SK-N-SH treated with all-trans-retinoic acid at 6 μM for 48 hours (cell line): Measurements from ENCODE around the gene AP4S1.

Experiments
- ATAC-seq: fragments of 200-7000 bp; cut with Tn5 transposase; 3 replicates; pipeline ENCODE4 v1.9.1; 2020; ENCODE audit warnings: mild to moderate bottlenecking, moderate library complexity
- ARNTL ChIP-seq: fragments of 450-650 bp; formaldehyde crosslinking; IDR thresholded peaks from 2 replicates; pipeline ENCODE4 v1.5.0; 2020; ENCODE audit warnings: low read depth, mild to moderate bottlenecking, moderate library complexity, borderline replicate concordance
- BACH2 ChIP-seq: fragments of 250-450 bp; sonication (Bioruptor Pico); IDR thresholded peaks from 2 replicates; pipeline ENCODE4 v1.9.0; 2021; ENCODE audit warnings: mild to moderate bottlenecking, borderline replicate concordance
- CSDC2 ChIP-seq: fragments of 250-450 bp; sonication (Bioruptor Pico); IDR thresholded peaks from 2 replicates; pipeline ENCODE4 v1.5.0; 2020; ENCODE audit warnings: mild to moderate bottlenecking, moderate library complexity
- ESRRG ChIP-seq: fragments of 250-450 bp; sonication (Bioruptor Pico); IDR thresholded peaks from 2 replicates; pipeline ENCODE4 v1.6.1; 2021; ENCODE audit warnings: mild to moderate bottlenecking
- GLIS3 ChIP-seq: fragments of 250-450 bp; sonication (Bioruptor Pico); IDR thresholded peaks from 2 replicates; pipeline ENCODE4 v1.5.0; 2020; ENCODE audit warnings: mild to moderate bottlenecking, moderate library complexity
- ISL1 ChIP-seq: fragments of 250-450 bp; sonication (Bioruptor Pico); IDR thresholded peaks from 2 replicates; pipeline ENCODE4 v2.1.2; 2022; ENCODE audit warnings: mild to moderate bottlenecking, moderate library complexity
- OSR1 ChIP-seq: fragments of 250-450 bp; sonication (Bioruptor Pico); IDR thresholded peaks from 2 replicates; pipeline ENCODE4 v1.8.0; 2022; ENCODE audit warnings: moderate library complexity, mild to moderate bottlenecking, inconsistent platforms
- PPARA ChIP-seq: fragments of 250-450 bp; sonication (Bioruptor Pico); IDR thresholded peaks from 2 replicates; pipeline ENCODE4 v1.5.0; 2020; ENCODE audit warnings: mild to moderate bottlenecking, borderline replicate concordance
- RARB ChIP-seq: fragments of 250-450 bp; sonication (Bioruptor Pico); IDR thresholded peaks from 2 replicates; pipeline ENCODE4 v1.8.0; 2021; ENCODE audit warnings: mild to moderate bottlenecking, moderate library complexity
- SNAI2 ChIP-seq: fragments of 250-450 bp; sonication (Bioruptor Pico); IDR thresholded peaks from 2 replicates; pipeline ENCODE4 v1.5.0; 2020; ENCODE audit warnings: mild to moderate bottlenecking, moderate library complexity
- TOX ChIP-seq: fragments of 250-450 bp; sonication (Bioruptor Pico); IDR thresholded peaks from 2 replicates; pipeline ENCODE4 v1.8.0; 2021; ENCODE audit warnings: mild to moderate bottlenecking, moderate library complexity, borderline replicate concordance
- ZC3H10 ChIP-seq: fragments of 250-450 bp; sonication (Bioruptor Pico); IDR thresholded peaks from 2 replicates; pipeline ENCODE4 v1.5.1; 2021; ENCODE audit warnings: mild to moderate bottlenecking, moderate library complexity
- ZFP3 ChIP-seq: fragments of 250-450 bp; sonication (Bioruptor Pico); IDR thresholded peaks from 2 replicates; pipeline ENCODE4 v1.5.0; 2020; ENCODE audit warnings: mild to moderate bottlenecking, moderate library complexity
- ZFP30 ChIP-seq: fragments of 450-650 bp; formaldehyde crosslinking; IDR thresholded peaks from 2 replicates; pipeline ENCODE4 v1.5.0; 2022; ENCODE audit warnings: mild to moderate bottlenecking, moderate library complexity
- ZNF565 ChIP-seq: fragments of 450-650 bp; formaldehyde crosslinking; conservative IDR thresholded peaks from 2 replicates; pipeline ENCODE4 v1.5.0; 2020; ENCODE audit warnings: low read depth, mild to moderate bottlenecking, moderate library complexity
- ZNF70 ChIP-seq: fragments of 450-650 bp; formaldehyde crosslinking; IDR thresholded peaks from 2 replicates; pipeline ENCODE4 v1.5.0; 2020; ENCODE audit warnings: mild to moderate bottlenecking, moderate library complexity
- ZNF8 ChIP-seq: fragments of 450-650 bp; formaldehyde crosslinking; IDR thresholded peaks from 2 replicates; pipeline ENCODE4 v1.5.0; 2020; ENCODE audit warnings: mild to moderate bottlenecking, moderate library complexity
- TF ChIP-seq, protein P1 (sequence below): fragments of 250-450 bp; sonication (Bioruptor Pico); IDR thresholded peaks from 2 replicates; pipeline ENCODE4 v1.5.0; 2020; ENCODE audit warnings: mild to moderate bottlenecking, moderate library complexity
- TF ChIP-seq, protein P2 (sequence below): fragments of 250-450 bp; sonication (Bioruptor Pico); IDR thresholded peaks from 2 replicates; pipeline ENCODE4 v1.8.0; 2021; ENCODE audit warnings: low read depth, mild to moderate bottlenecking, moderate library complexity, borderline replicate concordance
- TF ChIP-seq, protein P3 (sequence below): fragments of 250-450 bp; sonication (Bioruptor Pico); IDR thresholded peaks from 2 replicates; pipeline ENCODE4 v1.5.1; 2020; ENCODE audit warnings: low read depth, mild to moderate bottlenecking, moderate library complexity
- TF ChIP-seq, protein P4 (sequence below): fragments of 250-450 bp; sonication (Bioruptor Pico); IDR thresholded peaks from 2 replicates; pipeline ENCODE4 v1.8.0; 2020; ENCODE audit warnings: mild to moderate bottlenecking, moderate library complexity, borderline replicate concordance
- TF ChIP-seq, protein P5 (sequence below): fragments of 250-450 bp; sonication (Bioruptor Pico); IDR thresholded peaks from 2 replicates; pipeline ENCODE4 v1.5.1; 2021; ENCODE audit warnings: mild to moderate bottlenecking, moderate library complexity

Gene AP4S1

GRCh38 chr14:31125231-31125630, 99.8 kb downstream of the AP4S1 start:
- TF ChIP-seq ARNTL (CRISPR knock-in tag) (no peak), RARB (no peak), PPARA (CRISPR knock-in tag) (no peak), TOX (CRISPR knock-in tag) (no peak), ZC3H10 (CRISPR knock-in tag) (no peak), ZNF70 (CRISPR knock-in tag) (no peak), BACH2 (CRISPR knock-in tag) (no peak), ZNF565 (no peak), GLIS3 (CRISPR knock-in tag) (no peak), OSR1 (CRISPR knock-in tag) (no peak), SNAI2 (CRISPR knock-in tag) (no peak), ZNF8 (no peak), ZFP30 (CRISPR knock-in tag) (no peak), ESRRG (CRISPR knock-in tag) (no peak), ISL1 (no peak)
- TF ChIP-seq, protein P1, sequence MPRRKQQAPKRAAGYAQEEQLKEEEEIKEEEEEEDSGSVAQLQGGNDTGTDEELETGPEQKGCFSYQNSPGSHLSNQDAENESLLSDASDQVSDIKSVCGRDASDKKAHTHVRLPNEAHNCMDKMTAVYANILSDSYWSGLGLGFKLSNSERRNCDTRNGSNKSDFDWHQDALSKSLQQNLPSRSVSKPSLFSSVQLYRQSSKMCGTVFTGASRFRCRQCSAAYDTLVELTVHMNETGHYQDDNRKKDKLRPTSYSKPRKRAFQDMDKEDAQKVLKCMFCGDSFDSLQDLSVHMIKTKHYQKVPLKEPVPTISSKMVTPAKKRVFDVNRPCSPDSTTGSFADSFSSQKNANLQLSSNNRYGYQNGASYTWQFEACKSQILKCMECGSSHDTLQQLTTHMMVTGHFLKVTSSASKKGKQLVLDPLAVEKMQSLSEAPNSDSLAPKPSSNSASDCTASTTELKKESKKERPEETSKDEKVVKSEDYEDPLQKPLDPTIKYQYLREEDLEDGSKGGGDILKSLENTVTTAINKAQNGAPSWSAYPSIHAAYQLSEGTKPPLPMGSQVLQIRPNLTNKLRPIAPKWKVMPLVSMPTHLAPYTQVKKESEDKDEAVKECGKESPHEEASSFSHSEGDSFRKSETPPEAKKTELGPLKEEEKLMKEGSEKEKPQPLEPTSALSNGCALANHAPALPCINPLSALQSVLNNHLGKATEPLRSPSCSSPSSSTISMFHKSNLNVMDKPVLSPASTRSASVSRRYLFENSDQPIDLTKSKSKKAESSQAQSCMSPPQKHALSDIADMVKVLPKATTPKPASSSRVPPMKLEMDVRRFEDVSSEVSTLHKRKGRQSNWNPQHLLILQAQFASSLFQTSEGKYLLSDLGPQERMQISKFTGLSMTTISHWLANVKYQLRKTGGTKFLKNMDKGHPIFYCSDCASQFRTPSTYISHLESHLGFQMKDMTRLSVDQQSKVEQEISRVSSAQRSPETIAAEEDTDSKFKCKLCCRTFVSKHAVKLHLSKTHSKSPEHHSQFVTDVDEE (CRISPR knock-in tag) = no peak
- TF ChIP-seq, protein P2, sequence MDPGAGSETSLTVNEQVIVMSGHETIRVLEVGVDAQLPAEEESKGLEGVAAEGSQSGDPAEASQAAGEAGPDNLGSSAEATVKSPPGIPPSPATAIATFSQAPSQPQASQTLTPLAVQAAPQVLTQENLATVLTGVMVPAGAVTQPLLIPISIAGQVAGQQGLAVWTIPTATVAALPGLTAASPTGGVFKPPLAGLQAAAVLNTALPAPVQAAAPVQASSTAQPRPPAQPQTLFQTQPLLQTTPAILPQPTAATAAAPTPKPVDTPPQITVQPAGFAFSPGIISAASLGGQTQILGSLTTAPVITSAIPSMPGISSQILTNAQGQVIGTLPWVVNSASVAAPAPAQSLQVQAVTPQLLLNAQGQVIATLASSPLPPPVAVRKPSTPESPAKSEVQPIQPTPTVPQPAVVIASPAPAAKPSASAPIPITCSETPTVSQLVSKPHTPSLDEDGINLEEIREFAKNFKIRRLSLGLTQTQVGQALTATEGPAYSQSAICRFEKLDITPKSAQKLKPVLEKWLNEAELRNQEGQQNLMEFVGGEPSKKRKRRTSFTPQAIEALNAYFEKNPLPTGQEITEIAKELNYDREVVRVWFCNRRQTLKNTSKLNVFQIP (CRISPR knock-in tag) = no peak
- TF ChIP-seq, protein P3, sequence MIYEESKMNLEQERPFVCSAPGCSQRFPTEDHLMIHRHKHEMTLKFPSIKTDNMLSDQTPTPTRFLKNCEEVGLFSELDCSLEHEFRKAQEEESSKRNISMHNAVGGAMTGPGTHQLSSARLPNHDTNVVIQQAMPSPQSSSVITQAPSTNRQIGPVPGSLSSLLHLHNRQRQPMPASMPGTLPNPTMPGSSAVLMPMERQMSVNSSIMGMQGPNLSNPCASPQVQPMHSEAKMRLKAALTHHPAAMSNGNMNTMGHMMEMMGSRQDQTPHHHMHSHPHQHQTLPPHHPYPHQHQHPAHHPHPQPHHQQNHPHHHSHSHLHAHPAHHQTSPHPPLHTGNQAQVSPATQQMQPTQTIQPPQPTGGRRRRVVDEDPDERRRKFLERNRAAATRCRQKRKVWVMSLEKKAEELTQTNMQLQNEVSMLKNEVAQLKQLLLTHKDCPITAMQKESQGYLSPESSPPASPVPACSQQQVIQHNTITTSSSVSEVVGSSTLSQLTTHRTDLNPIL (CRISPR knock-in tag) = no peak
- TF ChIP-seq, protein P4, sequence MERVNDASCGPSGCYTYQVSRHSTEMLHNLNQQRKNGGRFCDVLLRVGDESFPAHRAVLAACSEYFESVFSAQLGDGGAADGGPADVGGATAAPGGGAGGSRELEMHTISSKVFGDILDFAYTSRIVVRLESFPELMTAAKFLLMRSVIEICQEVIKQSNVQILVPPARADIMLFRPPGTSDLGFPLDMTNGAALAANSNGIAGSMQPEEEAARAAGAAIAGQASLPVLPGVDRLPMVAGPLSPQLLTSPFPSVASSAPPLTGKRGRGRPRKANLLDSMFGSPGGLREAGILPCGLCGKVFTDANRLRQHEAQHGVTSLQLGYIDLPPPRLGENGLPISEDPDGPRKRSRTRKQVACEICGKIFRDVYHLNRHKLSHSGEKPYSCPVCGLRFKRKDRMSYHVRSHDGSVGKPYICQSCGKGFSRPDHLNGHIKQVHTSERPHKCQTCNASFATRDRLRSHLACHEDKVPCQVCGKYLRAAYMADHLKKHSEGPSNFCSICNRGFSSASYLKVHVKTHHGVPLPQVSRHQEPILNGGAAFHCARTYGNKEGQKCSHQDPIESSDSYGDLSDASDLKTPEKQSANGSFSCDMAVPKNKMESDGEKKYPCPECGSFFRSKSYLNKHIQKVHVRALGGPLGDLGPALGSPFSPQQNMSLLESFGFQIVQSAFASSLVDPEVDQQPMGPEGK = no peak
- no peak for ATAC-seq

DNA sequence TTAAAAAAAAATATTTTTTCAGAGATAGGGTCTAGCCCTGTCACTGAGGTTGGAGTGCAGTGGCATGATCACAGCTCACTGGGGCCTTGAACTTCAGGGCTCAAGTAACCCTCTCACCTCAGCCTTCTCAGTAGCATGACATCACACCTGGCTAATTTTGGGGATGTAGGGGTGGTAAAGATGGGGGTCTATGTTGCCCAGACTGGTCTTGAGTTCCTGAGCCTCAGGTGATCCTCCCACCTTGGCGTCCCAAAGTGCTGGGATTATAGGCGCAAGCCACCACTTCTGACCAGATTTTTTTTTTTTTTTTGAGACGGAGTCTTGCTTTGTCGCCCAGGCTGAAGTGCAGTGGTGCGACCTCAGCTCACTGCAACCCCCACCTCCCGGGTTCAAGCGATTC, 101.2 kb downstream of the AP4S1 start:
- ATAC-seq = no peak
- no peak for TF ChIP-seq ZFP30 (CRISPR knock-in tag)
- TF ChIP-seq ZNF8 = no peak
- TF ChIP-seq SNAI2 (CRISPR knock-in tag) = no peak
- TF ChIP-seq, protein P2 (CRISPR knock-in tag) = no peak
- no peak for TF ChIP-seq OSR1 (CRISPR knock-in tag)
- no peak for TF ChIP-seq ESRRG (CRISPR knock-in tag)
- TF ChIP-seq TOX (CRISPR knock-in tag) = no peak
- TF ChIP-seq CSDC2 (CRISPR knock-in tag) = no peak
- no peak for TF ChIP-seq ZNF70 (CRISPR knock-in tag)
- TF ChIP-seq, protein P5, sequence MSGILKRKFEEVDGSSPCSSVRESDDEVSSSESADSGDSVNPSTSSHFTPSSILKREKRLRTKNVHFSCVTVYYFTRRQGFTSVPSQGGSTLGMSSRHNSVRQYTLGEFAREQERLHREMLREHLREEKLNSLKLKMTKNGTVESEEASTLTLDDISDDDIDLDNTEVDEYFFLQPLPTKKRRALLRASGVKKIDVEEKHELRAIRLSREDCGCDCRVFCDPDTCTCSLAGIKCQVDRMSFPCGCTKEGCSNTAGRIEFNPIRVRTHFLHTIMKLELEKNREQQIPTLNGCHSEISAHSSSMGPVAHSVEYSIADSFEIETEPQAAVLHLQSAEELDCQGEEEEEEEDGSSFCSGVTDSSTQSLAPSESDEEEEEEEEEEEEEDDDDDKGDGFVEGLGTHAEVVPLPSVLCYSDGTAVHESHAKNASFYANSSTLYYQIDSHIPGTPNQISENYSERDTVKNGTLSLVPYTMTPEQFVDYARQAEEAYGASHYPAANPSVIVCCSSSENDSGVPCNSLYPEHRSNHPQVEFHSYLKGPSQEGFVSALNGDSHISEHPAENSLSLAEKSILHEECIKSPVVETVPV (CRISPR knock-in tag) = no peak
- TF ChIP-seq ARNTL (CRISPR knock-in tag) = no peak
- no peak for TF ChIP-seq ISL1
- no peak for TF ChIP-seq RARB
- no peak for TF ChIP-seq PPARA (CRISPR knock-in tag)
- TF ChIP-seq ZFP3 (CRISPR knock-in tag) = no peak
- no peak for TF ChIP-seq ZNF565
- no peak for TF ChIP-seq GLIS3 (CRISPR knock-in tag)
- TF ChIP-seq, all 23 proteins: peak for 0
